K562 (cell line): ENCODE measurements around the gene ATP6V1F. TPM values are rescaled to one million over a fixed set of nuclear protein-coding genes. Genes with fewer than 3 reads are reported as not detected.
A peak's percentile ranks its signal among the peaks of the same experiment; 100 is the strongest.

Experiments
- BACH1 ChIP-seq: fragments of 200-800 bp; sonication (Bioruptor generic); IDR thresholded peaks from 2 replicates; pipeline ENCODE4 v1.6.1; 2016; ENCODE audit warnings: missing genetic modification characterization, missing compliant biosample characterization
- BDP1 ChIP-seq: IDR thresholded peaks from 3 replicates; pipeline ENCODE4 v1.6.1; 2011; ENCODE audit not compliant: insufficient read length, insufficient read depth
- CREBBP ChIP-seq: IDR thresholded peaks from one replicate; pipeline ENCODE4 v1.6.1; 2012; ENCODE audit warnings: low read depth, mild to moderate bottlenecking, control low read depth, inconsistent platforms, low read length
- HNRNPH1 ChIP-seq: fragments of 200-400 bp; formaldehyde crosslinking; optimal IDR thresholded peaks from 2 replicates; pipeline ENCODE3; 2017; ENCODE audit warnings: low read depth, mild to moderate bottlenecking, low read length, moderate library complexity
- SMAD4 ChIP-seq: fragments of 250-450 bp; sonication (Bioruptor Pico); conservative IDR thresholded peaks from 2 replicates; pipeline ENCODE4 v1.8.0; 2021; ENCODE audit warnings: inconsistent platforms, mild to moderate bottlenecking, moderate library complexity
- SUPT5H ChIP-seq: fragments of 450-650 bp; IDR thresholded peaks from 2 replicates; pipeline ENCODE4 v1.6.1; 2016
- polyA plus RNA-seq, 8 experiments: library from polyadenylated mRNA; depleted of rRNA in 4 of 8; stranded (reverse) in 5 of 8; unstranded in 3 of 8; fragments of >200 nt; fragmentation: Nextera tagmentation in 2 of 8; fragmentation: Illumina TruSeq in 1 of 8; extraction: Ambion mirVana in 2 of 8; extraction: Trizol in 1 of 8; gene quantifications; 2 replicates each; pipeline versions ENCODE4 v1.2.1 to v1.2.3, GENCODE V29; 2011 to 2014; ENCODE audit warnings: inconsistent platforms in 1 of 8, missing spikeins in 1 of 8
- total RNA-seq, 7 experiments: library from RNA; depleted of rRNA in 6 of 7; stranded (reverse); fragments of >200 nt in 6 of 7; fragmentation: Illumina TruSeq in 2 of 7; extraction: Trizol in 2 of 7; gene quantifications; 2 replicates each; pipeline versions ENCODE4 v1.2.1 to v1.2.3, GENCODE V29; 2011 to 2021; ENCODE audit warnings: low replicate concordance in 1 of 7
- TF ChIP-seq, protein P1 (sequence below), 2 experiments: fragments of 450-650 bp; IDR thresholded peaks; 2 replicates each; pipeline ENCODE4 v1.6.1; 2018; ENCODE audit warnings: mild to moderate bottlenecking in 2 of 2, low read depth in 1 of 2; ENCODE audit not compliant: partially characterized antibody in 2 of 2
- TF ChIP-seq, protein P2 (sequence below), 2 experiments: fragments of 450-650 bp; formaldehyde crosslinking in 1 of 2; IDR thresholded peaks; 2 replicates each; pipeline versions ENCODE4 v1.4.0 to v1.6.1; 2014 to 2020; ENCODE audit warnings: mild to moderate bottlenecking in 2 of 2, borderline replicate concordance in 1 of 2, low read depth in 1 of 2
- TF ChIP-seq, protein P3 (sequence below), 2 experiments: fragments of 450-650 bp in 1 of 2; sonication (generic) in 1 of 2; formaldehyde crosslinking in 1 of 2; IDR thresholded peaks in 1 of 2; conservative IDR thresholded peaks in 1 of 2; 2 replicates each; pipeline versions ENCODE4 v1.6.1 to v1.8.1; 2016 to 2023; ENCODE audit warnings: mild to moderate bottlenecking in 2 of 2, moderate library complexity in 2 of 2, inconsistent platforms in 1 of 2, missing genetic modification reagents in 1 of 2
- TF ChIP-seq, protein P4 (sequence below): fragments of 450-650 bp; formaldehyde crosslinking; IDR thresholded peaks from 2 replicates; pipeline ENCODE4 v1.4.0; 2020; ENCODE audit warnings: mild to moderate bottlenecking, moderate library complexity

Gene ATP6V1F
- total and polyA plus RNA-seq, 9 of the 15 experiments (the other 6 are each of a cell fraction or from before 2014, with no cell fraction given): 206 to 1,123 (median 542) TPM

DNA sequence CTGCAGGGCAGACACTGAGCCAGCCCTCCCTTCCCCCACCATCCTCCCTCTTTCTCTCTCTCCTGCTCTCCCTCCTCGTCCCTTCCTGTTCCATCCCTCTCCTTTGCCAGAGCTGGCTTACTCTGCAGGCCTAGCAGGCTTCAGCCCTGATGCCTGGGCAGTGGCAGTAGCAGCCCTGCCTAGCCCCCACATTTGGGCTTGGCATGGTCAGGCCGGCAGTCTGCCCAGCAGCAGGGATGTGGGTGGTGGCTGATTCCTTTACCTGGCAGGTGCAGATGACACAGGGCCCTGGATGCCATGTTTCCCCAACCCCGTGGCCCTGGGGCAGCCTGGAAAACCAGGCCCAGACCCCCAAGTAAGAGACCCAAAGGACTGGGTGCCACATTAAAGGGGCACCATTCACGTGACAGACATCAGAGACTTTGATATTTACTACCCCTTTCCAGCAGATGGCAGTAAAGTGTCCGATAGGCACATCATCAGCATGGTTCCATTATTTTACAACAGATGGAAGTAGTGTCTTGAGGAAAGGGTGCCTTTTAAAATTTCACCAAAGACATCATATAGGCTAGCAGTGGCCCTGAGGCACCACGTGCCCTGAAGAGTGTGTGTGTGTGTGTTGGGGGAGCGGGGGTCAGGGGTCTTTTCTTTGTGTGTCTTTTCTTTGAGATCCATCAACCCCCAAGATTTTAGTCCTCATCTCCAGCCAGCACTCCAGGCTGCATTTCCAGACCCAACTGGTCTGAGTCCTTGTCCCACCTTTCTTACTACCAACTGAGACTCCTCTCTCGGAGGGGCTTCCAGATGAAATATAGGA is 41.9 kb downstream of the ATP6V1F start (continued):
- TF ChIP-seq, protein P1, sequence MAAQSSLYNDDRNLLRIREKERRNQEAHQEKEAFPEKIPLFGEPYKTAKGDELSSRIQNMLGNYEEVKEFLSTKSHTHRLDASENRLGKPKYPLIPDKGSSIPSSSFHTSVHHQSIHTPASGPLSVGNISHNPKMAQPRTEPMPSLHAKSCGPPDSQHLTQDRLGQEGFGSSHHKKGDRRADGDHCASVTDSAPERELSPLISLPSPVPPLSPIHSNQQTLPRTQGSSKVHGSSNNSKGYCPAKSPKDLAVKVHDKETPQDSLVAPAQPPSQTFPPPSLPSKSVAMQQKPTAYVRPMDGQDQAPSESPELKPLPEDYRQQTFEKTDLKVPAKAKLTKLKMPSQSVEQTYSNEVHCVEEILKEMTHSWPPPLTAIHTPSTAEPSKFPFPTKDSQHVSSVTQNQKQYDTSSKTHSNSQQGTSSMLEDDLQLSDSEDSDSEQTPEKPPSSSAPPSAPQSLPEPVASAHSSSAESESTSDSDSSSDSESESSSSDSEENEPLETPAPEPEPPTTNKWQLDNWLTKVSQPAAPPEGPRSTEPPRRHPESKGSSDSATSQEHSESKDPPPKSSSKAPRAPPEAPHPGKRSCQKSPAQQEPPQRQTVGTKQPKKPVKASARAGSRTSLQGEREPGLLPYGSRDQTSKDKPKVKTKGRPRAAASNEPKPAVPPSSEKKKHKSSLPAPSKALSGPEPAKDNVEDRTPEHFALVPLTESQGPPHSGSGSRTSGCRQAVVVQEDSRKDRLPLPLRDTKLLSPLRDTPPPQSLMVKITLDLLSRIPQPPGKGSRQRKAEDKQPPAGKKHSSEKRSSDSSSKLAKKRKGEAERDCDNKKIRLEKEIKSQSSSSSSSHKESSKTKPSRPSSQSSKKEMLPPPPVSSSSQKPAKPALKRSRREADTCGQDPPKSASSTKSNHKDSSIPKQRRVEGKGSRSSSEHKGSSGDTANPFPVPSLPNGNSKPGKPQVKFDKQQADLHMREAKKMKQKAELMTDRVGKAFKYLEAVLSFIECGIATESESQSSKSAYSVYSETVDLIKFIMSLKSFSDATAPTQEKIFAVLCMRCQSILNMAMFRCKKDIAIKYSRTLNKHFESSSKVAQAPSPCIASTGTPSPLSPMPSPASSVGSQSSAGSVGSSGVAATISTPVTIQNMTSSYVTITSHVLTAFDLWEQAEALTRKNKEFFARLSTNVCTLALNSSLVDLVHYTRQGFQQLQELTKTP (IDR thresholded peaks at IDR 0.05; ENCODE audit: low read depth in 1 of 2, partially characterized antibody in 2 of 2): no peak
- TF ChIP-seq SUPT5H (no peak), SMAD4 (CRISPR knock-in tag) (no peak), BDP1 (no peak), CREBBP (no peak), BACH1 (tag) (no peak), HNRNPH1 (no peak)
- TF ChIP-seq, protein P2, sequence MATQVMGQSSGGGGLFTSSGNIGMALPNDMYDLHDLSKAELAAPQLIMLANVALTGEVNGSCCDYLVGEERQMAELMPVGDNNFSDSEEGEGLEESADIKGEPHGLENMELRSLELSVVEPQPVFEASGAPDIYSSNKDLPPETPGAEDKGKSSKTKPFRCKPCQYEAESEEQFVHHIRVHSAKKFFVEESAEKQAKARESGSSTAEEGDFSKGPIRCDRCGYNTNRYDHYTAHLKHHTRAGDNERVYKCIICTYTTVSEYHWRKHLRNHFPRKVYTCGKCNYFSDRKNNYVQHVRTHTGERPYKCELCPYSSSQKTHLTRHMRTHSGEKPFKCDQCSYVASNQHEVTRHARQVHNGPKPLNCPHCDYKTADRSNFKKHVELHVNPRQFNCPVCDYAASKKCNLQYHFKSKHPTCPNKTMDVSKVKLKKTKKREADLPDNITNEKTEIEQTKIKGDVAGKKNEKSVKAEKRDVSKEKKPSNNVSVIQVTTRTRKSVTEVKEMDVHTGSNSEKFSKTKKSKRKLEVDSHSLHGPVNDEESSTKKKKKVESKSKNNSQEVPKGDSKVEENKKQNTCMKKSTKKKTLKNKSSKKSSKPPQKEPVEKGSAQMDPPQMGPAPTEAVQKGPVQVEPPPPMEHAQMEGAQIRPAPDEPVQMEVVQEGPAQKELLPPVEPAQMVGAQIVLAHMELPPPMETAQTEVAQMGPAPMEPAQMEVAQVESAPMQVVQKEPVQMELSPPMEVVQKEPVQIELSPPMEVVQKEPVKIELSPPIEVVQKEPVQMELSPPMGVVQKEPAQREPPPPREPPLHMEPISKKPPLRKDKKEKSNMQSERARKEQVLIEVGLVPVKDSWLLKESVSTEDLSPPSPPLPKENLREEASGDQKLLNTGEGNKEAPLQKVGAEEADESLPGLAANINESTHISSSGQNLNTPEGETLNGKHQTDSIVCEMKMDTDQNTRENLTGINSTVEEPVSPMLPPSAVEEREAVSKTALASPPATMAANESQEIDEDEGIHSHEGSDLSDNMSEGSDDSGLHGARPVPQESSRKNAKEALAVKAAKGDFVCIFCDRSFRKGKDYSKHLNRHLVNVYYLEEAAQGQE (IDR thresholded peaks at IDR 0.05; ENCODE audit: borderline replicate concordance): peak; percentile 64; the same call in 1 of the 2 replicates
- TF ChIP-seq, protein P2 (CRISPR knock-in tag; IDR thresholded peaks at IDR 0.05; ENCODE audit: low read depth): no peak
- TF ChIP-seq, protein P3, sequence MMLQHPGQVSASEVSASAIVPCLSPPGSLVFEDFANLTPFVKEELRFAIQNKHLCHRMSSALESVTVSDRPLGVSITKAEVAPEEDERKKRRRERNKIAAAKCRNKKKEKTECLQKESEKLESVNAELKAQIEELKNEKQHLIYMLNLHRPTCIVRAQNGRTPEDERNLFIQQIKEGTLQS (IDR thresholded peaks at IDR 0.05): no peak
- TF ChIP-seq, protein P3 (CRISPR knock-in tag; conservative IDR thresholded peaks at IDR 0.05): peak; percentile 61; the same call in 1 of the 2 replicates
- TF ChIP-seq, protein P4, sequence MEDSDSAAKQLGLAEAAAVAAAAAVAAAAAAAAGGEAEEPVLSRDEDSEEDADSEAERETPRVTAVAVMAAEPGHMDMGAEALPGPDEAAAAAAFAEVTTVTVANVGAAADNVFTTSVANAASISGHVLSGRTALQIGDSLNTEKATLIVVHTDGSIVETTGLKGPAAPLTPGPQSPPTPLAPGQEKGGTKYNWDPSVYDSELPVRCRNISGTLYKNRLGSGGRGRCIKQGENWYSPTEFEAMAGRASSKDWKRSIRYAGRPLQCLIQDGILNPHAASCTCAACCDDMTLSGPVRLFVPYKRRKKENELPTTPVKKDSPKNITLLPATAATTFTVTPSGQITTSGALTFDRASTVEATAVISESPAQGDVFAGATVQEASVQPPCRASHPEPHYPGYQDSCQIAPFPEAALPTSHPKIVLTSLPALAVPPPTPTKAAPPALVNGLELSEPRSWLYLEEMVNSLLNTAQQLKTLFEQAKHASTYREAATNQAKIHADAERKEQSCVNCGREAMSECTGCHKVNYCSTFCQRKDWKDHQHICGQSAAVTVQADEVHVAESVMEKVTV: 0 out of 2 replicates have a peak, but pooled peaks have one; percentile 40
